ENCODE data around the gene NPHS1.

Gene NPHS1

GRCh38 chr19:35788205-35788960 is 63.9 kb downstream of the NPHS1 start:
- no peak for DNase-seq (ENCODE audit: low read depth)

GRCh38 chr19:35787227-35787799 is 65.0 kb downstream of the NPHS1 start:
- no peak for DNase-seq (ENCODE audit: low read depth)

GRCh38 chr19:35786299-35787160 is 65.8 kb downstream of the NPHS1 start:
- DNase-seq (ENCODE audit: low read depth), result no peak

DNA sequence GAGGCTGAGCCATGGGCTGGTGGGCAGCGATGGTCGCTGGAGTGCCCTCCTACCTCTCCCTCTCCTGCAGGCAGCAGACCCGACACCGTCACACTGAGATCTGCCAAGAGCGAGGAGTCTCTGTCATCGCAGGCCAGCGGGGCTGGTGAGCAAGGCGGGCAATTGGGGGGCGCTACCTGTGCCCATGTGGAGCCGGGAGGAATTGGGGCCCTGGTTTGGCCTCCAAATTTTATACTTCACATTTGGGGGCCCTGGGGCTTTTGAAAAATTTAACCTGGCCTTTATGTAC is 67.0 kb downstream of the NPHS1 start:
- DNase-seq (ENCODE audit: low read depth), result no peak

DNA sequence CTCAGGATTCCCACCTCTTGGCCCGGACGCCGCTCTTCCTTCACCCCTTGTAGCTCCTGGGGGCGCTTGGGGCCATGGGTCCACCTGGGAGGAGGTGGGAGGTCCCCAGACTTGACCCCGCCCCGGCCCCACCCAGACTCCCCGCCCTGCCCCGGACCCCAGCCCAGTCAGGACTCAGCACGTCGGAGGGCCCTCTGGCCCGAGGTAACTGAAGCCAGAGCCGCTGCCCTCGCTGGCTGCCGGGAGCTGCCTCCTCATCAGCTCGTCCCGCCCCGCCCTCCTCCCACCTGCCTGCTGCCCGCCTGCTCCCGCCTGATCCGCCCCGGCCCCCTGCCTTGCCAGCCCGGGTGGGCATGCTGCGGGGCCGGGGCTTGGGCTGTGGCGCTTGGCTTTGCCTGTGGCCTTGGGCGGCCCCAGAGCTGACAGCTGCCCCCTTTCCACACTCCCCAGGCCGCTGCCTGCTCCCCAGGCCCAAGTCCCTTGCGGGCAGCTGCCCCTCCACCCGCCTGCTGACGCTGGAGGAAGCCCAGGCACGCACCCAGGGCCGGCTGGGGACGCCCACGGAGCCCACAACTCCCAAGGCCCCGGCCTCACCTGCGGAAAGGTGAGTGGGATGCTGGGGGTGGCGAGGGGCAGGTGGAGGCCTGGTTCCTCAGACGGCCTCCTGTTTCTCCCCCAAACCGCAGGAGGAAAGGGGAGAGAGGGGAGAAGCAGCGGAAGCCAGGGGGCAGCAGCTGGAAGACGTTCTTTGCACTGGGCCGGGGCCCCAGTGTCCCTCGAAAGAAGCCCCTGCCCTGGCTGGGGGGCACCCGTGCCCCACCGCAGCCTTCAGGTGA is 67.6 kb downstream of the NPHS1 start:
- DNase-seq (ENCODE audit: low read depth), result no peak

GRCh38 chr19:35783469-35784434 is 68.6 kb downstream of the NPHS1 start:
- no peak for DNase-seq (ENCODE audit: low read depth)

- no peak for DNase-seq (ENCODE audit: low read depth)
Observed at GRCh38 chr19:35782589-35782988, 69.7 kb downstream of the NPHS1 start.

GRCh38 chr19:35781650-35782049 is 70.7 kb downstream of the NPHS1 start:
- no peak for DNase-seq (ENCODE audit: low read depth)

DNA sequence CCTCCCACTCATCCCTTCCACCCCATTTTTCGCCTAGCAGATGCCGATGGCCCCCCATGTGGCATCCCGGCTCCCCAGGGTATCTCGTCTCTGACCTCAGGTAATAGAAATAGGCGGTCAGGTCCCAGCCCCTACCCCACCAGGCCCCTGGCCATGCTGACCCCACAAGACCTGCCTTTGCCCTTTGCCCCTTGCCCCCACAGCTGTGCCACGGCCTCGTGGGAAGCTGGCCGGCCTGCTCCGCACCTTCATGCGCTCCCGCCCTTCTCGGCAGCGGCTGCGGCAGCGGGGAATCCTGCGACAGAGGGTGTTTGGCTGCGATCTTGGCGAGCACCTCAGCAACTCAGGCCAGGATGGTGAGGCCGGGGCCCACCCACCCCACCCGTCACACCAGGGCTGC is 71.6 kb downstream of the NPHS1 start:
- no peak for DNase-seq (ENCODE audit: low read depth)

GRCh38 chr19:35780058-35780457 is 72.2 kb downstream of the NPHS1 start:
- DNase-seq (ENCODE audit: low read depth), result no peak

DNA sequence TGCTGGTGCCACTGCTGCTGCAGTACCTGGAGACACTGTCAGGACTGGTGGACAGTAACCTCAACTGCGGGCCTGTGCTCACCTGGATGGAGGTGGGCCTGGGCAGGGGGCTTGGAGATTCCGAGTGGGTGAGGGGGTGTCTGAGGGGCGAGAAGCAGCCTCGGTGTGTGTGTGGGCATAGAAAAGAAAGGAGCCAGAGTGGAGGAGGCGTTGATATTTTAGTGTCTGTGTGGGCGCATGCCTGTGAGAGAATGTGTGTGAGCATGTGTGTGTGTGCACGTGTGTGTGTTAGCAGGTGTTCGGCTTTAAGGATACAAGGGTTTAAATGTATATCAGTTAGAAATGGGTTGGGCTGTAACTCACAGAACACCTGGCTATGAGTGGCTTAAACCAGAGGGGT is 73.3 kb downstream of the NPHS1 start:
- DNase-seq (ENCODE audit: low read depth), result no peak

DNA sequence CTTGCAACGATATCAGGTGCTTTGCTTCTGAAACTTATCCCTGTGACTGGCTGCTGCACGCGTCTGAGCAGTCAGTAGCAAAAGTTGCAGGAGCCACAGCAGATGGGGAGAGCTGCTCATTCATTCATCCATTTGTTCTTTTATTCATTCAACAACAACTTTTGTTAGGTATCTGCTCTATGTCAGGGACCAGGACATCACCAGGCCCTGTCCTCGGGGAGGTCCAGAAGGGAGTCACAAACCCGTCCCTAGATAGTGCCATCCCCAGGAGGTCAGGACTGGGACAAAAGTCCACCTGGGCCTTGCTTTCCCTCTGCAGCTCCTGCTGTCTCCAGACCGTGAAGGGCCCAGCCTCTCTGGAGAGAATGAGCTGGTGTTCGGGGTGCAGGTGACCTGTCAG is 74.3 kb downstream of the NPHS1 start:
- no peak for DNase-seq (ENCODE audit: low read depth)

DNA sequence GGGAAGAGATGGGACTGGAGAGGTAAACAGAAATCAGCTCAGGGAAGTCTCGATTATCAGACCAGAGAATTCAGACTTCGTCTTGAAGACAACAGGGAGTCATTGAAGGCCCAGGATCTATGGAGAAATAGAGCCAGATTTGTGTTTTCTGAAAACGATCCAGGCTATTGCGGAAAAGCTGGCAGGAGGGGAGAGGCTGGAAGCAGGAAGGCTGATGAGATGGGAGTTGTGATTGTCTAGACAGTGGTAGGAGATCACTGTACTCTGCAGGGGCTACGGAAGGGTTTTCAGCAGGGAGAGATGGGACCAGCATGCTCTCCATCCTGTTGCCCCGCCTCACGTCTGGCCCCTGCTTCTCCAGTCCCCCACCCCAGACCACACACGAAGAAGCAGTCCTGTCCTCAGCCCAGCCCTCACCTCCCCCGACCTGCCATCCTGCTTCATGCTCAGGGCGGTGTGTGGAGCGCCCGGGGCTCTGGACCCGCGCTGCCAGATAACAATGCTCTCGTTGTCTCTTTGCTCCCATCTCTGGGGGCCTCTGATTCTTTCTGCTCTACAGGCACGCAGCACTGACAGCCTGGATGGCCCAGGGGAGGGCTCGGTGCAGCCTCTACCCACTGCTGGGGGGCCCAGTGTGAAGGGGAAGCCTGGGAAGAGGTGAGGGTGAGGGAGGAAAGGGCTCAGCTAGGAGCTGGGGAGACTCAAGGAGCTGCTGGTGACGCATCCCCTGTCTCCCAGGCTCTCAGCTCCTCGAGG is 75.0 kb downstream of the NPHS1 start:
- DNase-seq (ENCODE audit: low read depth), result no peak

DNA sequence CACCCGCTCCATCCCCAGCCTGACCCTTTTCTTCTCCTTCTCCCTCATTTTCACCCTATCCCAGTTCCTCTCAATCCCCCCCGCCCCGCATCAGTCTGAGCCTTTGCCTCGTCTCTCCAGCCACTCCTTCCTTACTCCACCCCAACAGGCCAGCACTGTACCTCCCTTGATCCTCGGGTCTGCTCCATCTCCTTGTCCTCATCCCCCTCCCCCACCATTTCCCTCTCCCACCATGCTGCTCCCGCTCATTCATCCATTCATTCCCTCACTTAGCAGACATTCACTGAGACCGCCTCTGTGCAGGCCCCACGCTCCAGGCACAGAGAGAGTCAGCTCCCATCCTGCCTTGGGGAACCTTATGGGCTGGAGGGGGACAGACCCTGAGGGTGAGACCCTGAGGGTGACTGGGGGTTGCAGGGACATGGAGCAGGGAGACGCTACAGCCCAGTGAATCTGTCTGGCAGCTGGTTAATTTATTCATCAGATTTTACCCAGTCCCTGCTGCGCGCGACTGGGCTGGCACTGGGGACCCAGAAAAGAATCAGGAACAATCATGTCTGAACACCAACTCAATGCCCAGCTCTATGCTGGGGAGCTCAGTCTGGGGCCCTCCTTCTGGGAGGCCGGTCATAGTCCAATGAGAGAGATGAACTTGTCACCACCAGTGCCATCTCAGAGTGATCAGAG is 76.1 kb downstream of the NPHS1 start:
- DNase-seq (ENCODE audit: low read depth), result no peak

All from EH (cell line).